Measurements from ENCODE around the gene METTL27. TPM values are rescaled to one million over a fixed set of nuclear protein-coding genes. Genes with fewer than 3 reads are reported as not detected.

Gene METTL27
- total and polyA plus RNA-seq, 9 of the 15 experiments (the other 6 are each of a cell fraction or from before 2014, with no cell fraction given) = 0.08 to 0.82 (median 0.33) TPM; not detected in 4

- intact Hi-C loops (cut with micrococcal nuclease) = loop anchor here (5.0 kb wide), 1 partner anchor 141 kb away; the partner anchor contains the start of gene ELN
- no peak overlapping the region for H3K4me3 ChIP-seq
- in situ Hi-C loops (cut with MboI) = no loop called here
- ATAC-seq = peak; percentile 96
- peaks cover 0 to 36% of the 10 kb centered on the region in 2 experiments; a peak in 3 of 5 replicates for H3K27me3 ChIP-seq (ENCODE audit: control insufficient read depth in 2 of 2, insufficient read depth in 2 of 2, low read length in 2 of 2)
- H3K4me1 ChIP-seq (replicated peaks in 1 of 2; ENCODE audit: control insufficient read depth in 2 of 2, insufficient read depth in 2 of 2, low read length in 2 of 2) = peaks cover 12 to 29% of the 10 kb centered on the region in 2 experiments
- no peaks in the 10 kb centered on the region for H3K79me2 ChIP-seq (ENCODE audit: control insufficient read depth, insufficient read depth, low read length)
- ChIA-PET CTCF (ENCODE audit: low intra/inter-chr PET ratio) (no interaction called here), POLR2A (interaction anchor here (0.7 to 1.5 kb wide), 7 partner anchors 8 to 83 kb away, joined by 3 to 7 read pairs (median 3); no protein-coding TSS in a partner anchor)
- H3K27ac ChIP-seq (ENCODE audit: extremely low read depth, low read depth, low read length) = peak overlapping the region; percentile 32; the same call in 1 of the 3 replicates
- peak overlapping the region; percentile 3 to 34; a peak in 3 of 4 replicates for H3K9ac ChIP-seq (ENCODE audit: insufficient read depth in 1 of 2, low read depth in 2 of 2, low read length in 2 of 2)
- no peaks in the 10 kb centered on the region for H3K9me1 ChIP-seq (ENCODE audit: control insufficient read depth, insufficient read depth, low read length)
- no TSS peak for BruUV-seq (replicated peaks)
- no peaks in the 10 kb centered on the region for H3K9me3 ChIP-seq (replicated peaks; ENCODE audit: control insufficient read depth, insufficient read depth, low read depth, low read length)
- H3K4me2 ChIP-seq (ENCODE audit: insufficient read depth, low read length) = peak overlapping the region; percentile 59
- DNase-seq (ENCODE audit: extremely low read depth in 1 of 4, low spot score in 3 of 4) = peak; percentile 92 to 97 (median 95)
- H4K20me1 ChIP-seq (replicated peaks; ENCODE audit: control insufficient read depth, insufficient read depth, low read length) = peaks cover 16% of the 10 kb centered on the region
- FAIRE-seq = peak; percentile 100
- no peaks in the 10 kb centered on the region for H3K36me3 ChIP-seq (ENCODE audit: control insufficient read depth, insufficient read depth, low read length)
- WGBS (ENCODE audit: insufficient coverage, low coverage, missing lambda C conversion rate) = 1% methylated on average over 25 of the region's 25 CpGs
- H2AFZ ChIP-seq (ENCODE audit: low read depth, low read length) = peak overlapping the region; percentile 53
- TF ChIP-seq EP400 (IDR thresholded peaks at IDR 0.05) = peak; percentile 73; the same call in 1 of the 2 replicates
- no peak for TF ChIP-seq PCBP1 (IDR thresholded peaks at IDR 0.05; ENCODE audit: low read depth, low read length, poor library complexity, severe bottlenecking)
- TF ChIP-seq KAT7 (CRISPR knock-in tag; IDR thresholded peaks at IDR 0.05; ENCODE audit: borderline replicate concordance) = no peak
- no peak for TF ChIP-seq DLX4 (CRISPR knock-in tag; IDR thresholded peaks at IDR 0.05)
- no peak for TF ChIP-seq TAF15 (IDR thresholded peaks at IDR 0.05; ENCODE audit: low read depth, low read length)
- TF ChIP-seq KDM4B (IDR thresholded peaks at IDR 0.05; ENCODE audit: borderline replicate concordance in 2 of 2, low read depth in 1 of 2) = no peak
- TF ChIP-seq SFPQ (IDR thresholded peaks at IDR 0.05; ENCODE audit: low read depth, low read length) = no peak
- TF ChIP-seq, protein P1, sequence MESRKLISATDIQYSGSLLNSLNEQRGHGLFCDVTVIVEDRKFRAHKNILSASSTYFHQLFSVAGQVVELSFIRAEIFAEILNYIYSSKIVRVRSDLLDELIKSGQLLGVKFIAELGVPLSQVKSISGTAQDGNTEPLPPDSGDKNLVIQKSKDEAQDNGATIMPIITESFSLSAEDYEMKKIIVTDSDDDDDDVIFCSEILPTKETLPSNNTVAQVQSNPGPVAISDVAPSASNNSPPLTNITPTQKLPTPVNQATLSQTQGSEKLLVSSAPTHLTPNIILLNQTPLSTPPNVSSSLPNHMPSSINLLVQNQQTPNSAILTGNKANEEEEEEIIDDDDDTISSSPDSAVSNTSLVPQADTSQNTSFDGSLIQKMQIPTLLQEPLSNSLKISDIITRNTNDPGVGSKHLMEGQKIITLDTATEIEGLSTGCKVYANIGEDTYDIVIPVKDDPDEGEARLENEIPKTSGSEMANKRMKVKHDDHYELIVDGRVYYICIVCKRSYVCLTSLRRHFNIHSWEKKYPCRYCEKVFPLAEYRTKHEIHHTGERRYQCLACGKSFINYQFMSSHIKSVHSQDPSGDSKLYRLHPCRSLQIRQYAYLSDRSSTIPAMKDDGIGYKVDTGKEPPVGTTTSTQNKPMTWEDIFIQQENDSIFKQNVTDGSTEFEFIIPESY (CRISPR knock-in tag; IDR thresholded peaks at IDR 0.05) = no peak; the same call in 1 of the 2 replicates
- TF ChIP-seq, protein P2, sequence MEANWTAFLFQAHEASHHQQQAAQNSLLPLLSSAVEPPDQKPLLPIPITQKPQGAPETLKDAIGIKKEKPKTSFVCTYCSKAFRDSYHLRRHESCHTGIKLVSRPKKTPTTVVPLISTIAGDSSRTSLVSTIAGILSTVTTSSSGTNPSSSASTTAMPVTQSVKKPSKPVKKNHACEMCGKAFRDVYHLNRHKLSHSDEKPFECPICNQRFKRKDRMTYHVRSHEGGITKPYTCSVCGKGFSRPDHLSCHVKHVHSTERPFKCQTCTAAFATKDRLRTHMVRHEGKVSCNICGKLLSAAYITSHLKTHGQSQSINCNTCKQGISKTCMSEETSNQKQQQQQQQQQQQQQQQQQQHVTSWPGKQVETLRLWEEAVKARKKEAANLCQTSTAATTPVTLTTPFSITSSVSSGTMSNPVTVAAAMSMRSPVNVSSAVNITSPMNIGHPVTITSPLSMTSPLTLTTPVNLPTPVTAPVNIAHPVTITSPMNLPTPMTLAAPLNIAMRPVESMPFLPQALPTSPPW (CRISPR knock-in tag; IDR thresholded peaks at IDR 0.05) = peak; percentile 91
- TF ChIP-seq ZNF778 (CRISPR knock-in tag; IDR thresholded peaks at IDR 0.05) = no peak
- no peak for TF ChIP-seq ZNF398 (CRISPR knock-in tag; IDR thresholded peaks at IDR 0.05)
Measured at GRCh38 chr7:73885975-73886798, 43.9 kb upstream of the METTL27 start.
